Tibial nerve (tissue), 4 donors: ENCODE results near the gene FIG4. TPM values are rescaled to one million over a fixed set of nuclear protein-coding genes. Genes with fewer than 3 reads are reported as not detected.
A peak's percentile ranks its signal among the peaks of the same experiment; 100 is the strongest.
"Not testable (repeated sequence)": the region's sequence is repeated elsewhere in the genome, so short reads cannot be mapped to it uniquely, and the experiment has no call there.

Experiments used
- DNase-seq, 2 donors: peaks; one replicate each; pipeline ENCODE4 v3.0.0-alpha.2; 2019; ENCODE audit warnings: low spot score in 2 of 2
- H3K27ac ChIP-seq, 4 donors: fragments of 200-600 bp; sonication (generic) in 3 of 4; one replicate each; pipeline ENCODE4 v1.5.1; 2017 to 2019; ENCODE audit warnings: mild to moderate bottlenecking in 1 of 4
- H3K27me3 ChIP-seq, 2 donors: fragments of 200-600 bp; sonication (generic) in 1 of 2; one replicate each; pipeline versions ENCODE4 v1.5.1 to v1.6.0; 2017 to 2019
- H3K36me3 ChIP-seq, 3 donors: fragments of 200-600 bp; sonication (generic); one replicate each; pipeline ENCODE4 v1.5.1; 2018 to 2019
- H3K4me1 ChIP-seq, 4 donors: fragments of 200-600 bp; sonication (generic) in 3 of 4; one replicate each; pipeline ENCODE4 v1.5.1; 2017 to 2019
- H3K4me3 ChIP-seq, 4 donors: fragments of 200-600 bp; sonication (generic) in 3 of 4; one replicate each; pipeline ENCODE4 v1.5.1; 2017 to 2019; ENCODE audit warnings: mild to moderate bottlenecking in 1 of 4, moderate library complexity in 1 of 4
- H3K9me3 ChIP-seq, 4 donors: fragments of 200-600 bp; sonication (generic) in 3 of 4; one replicate each; pipeline ENCODE4 v1.5.1; 2017 to 2019
- EP300 ChIP-seq, 2 donors: sonication (generic); formaldehyde crosslinking; IDR thresholded peaks; one replicate each; pipeline ENCODE4 v1.6.1; 2017; ENCODE audit warnings: antibody characterized with exemption in 2 of 2, mild to moderate bottlenecking in 1 of 2
- POLR2A ChIP-seq, 2 donors: fragments of 450-650 bp; IDR thresholded peaks; one replicate each; pipeline ENCODE4 v1.6.1; 2017; ENCODE audit warnings: antibody characterized with exemption in 2 of 2, mild to moderate bottlenecking in 2 of 2, moderate library complexity in 2 of 2
- WGBS, 2 donors: methylation state at CpG; one replicate each; pipeline ENCODE4 v1.1.5; 2018; 5-methylcytosine and 5-hydroxymethylcytosine counted together
- total RNA-seq, 4 donors: library from RNA; depleted of rRNA; stranded (reverse); fragments of >200 nt; gene quantifications; one replicate each; pipeline ENCODE4 v1.1.0, GENCODE V29; 2016
- TF ChIP-seq, protein P1 (sequence below), 5 experiments: fragments of 200-600 bp in 3 of 5; fragments of 450-650 bp in 2 of 5; sonication (generic) in 3 of 5; IDR thresholded peaks; one replicate each; pipeline ENCODE4 v1.5.1; 2016 to 2019; ENCODE audit warnings: antibody characterized with exemption in 5 of 5, mild to moderate bottlenecking in 3 of 5, moderate library complexity in 2 of 5

Gene FIG4
- total RNA-seq, 4 donors from 2014 or later = 11.4 to 42.9 (median 21.6) TPM

GRCh38 chr6:109864050-109864449, 173.0 kb downstream of the FIG4 start:
- TF ChIP-seq POLR2A (IDR thresholded peaks at IDR 0.05) = no peak
- TF ChIP-seq, protein P1, sequence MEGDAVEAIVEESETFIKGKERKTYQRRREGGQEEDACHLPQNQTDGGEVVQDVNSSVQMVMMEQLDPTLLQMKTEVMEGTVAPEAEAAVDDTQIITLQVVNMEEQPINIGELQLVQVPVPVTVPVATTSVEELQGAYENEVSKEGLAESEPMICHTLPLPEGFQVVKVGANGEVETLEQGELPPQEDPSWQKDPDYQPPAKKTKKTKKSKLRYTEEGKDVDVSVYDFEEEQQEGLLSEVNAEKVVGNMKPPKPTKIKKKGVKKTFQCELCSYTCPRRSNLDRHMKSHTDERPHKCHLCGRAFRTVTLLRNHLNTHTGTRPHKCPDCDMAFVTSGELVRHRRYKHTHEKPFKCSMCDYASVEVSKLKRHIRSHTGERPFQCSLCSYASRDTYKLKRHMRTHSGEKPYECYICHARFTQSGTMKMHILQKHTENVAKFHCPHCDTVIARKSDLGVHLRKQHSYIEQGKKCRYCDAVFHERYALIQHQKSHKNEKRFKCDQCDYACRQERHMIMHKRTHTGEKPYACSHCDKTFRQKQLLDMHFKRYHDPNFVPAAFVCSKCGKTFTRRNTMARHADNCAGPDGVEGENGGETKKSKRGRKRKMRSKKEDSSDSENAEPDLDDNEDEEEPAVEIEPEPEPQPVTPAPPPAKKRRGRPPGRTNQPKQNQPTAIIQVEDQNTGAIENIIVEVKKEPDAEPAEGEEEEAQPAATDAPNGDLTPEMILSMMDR (IDR thresholded peaks at IDR 0.05) = no peak
- H3K4me1 ChIP-seq = peaks cover 0 to 12% (median 2%) of the 10 kb centered on the region in 4 donors
- WGBS, 2 donors = 92 to 94% methylated on average over 2 of the region's 2 CpGs
- H3K36me3 ChIP-seq = no peaks in the 10 kb centered on the region
- peaks cover 0 to 13% (median 0%) of the 10 kb centered on the region in 4 donors for H3K9me3 ChIP-seq
- H3K4me3 ChIP-seq = no peak overlapping the region
- H3K27me3 ChIP-seq = no peaks in the 10 kb centered on the region
- H3K27ac ChIP-seq = no peak overlapping the region
- DNase-seq = no peak

DNA sequence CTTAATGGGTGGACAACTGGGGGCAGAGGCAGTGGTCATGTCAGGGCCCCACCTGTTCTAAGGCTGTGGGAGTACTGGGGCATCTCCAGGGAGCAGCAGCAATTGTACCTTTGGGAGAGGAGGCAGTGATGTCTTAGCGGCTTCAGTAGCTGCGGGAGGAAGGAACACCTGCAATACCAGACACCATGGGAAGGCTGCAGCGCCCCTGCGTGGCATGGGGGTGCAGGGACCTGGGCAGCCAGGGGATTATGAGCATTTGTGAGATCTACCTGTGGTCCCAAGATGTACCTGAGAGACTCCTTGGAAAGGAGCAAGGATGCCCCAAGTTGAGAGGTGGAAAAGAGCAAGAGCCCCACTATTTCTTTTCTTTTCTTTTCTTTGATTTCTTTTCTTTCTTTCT, 174.9 kb downstream of the FIG4 start:
- Histone ChIP-seq H3K4me1 (peaks cover 0 to 12% (median 2%) of the 10 kb centered on the region in 4 donors), H3K4me3 (no peak overlapping the region), H3K27ac (no peak overlapping the region), H3K9me3 (peaks cover 0 to 13% (median 0%) of the 10 kb centered on the region in 4 donors), H3K27me3 (no peaks in the 10 kb centered on the region), H3K36me3 (no peaks in the 10 kb centered on the region)
- 53 to 61% methylated on average over 4 of the region's 4 CpGs for WGBS, 2 donors
- no peak for DNase-seq
- TF ChIP-seq EP300 (IDR thresholded peaks at IDR 0.05) (no peak), POLR2A (IDR thresholded peaks at IDR 0.05) (no peak)
- TF ChIP-seq, protein P1 (IDR thresholded peaks at IDR 0.05) = no peak

- no peaks in the 10 kb centered on the region for H3K27me3 ChIP-seq
- 26 to 35% methylated on average over 7 of the region's 7 CpGs for WGBS, 2 donors
- H3K9me3 ChIP-seq = peaks cover 0 to 7% (median 0%) of the 10 kb centered on the region in 4 donors
- TF ChIP-seq, protein P1 (IDR thresholded peaks at IDR 0.05) = no peak
- TF ChIP-seq EP300 (IDR thresholded peaks at IDR 0.05) = no peak
- TF ChIP-seq POLR2A (IDR thresholded peaks at IDR 0.05) = no peak
- H3K4me3 ChIP-seq = no peak overlapping the region
- H3K36me3 ChIP-seq = no peaks in the 10 kb centered on the region
- H3K27ac ChIP-seq = peak overlapping the region in 2 of 4 donors; percentile 45 to 50
- peaks cover 0 to 12% (median 2%) of the 10 kb centered on the region in 4 donors for H3K4me1 ChIP-seq
- peak; percentile 25 to 40 for DNase-seq
Observed at GRCh38 chr6:109867009-109867969, 176.2 kb downstream of the FIG4 start.

GRCh38 chr6:109867970-109868358, 176.9 kb downstream of the FIG4 start:
- no peak for DNase-seq
- H3K4me1 ChIP-seq = peaks cover 0 to 18% (median 2%) of the 10 kb centered on the region in 4 donors

DNA sequence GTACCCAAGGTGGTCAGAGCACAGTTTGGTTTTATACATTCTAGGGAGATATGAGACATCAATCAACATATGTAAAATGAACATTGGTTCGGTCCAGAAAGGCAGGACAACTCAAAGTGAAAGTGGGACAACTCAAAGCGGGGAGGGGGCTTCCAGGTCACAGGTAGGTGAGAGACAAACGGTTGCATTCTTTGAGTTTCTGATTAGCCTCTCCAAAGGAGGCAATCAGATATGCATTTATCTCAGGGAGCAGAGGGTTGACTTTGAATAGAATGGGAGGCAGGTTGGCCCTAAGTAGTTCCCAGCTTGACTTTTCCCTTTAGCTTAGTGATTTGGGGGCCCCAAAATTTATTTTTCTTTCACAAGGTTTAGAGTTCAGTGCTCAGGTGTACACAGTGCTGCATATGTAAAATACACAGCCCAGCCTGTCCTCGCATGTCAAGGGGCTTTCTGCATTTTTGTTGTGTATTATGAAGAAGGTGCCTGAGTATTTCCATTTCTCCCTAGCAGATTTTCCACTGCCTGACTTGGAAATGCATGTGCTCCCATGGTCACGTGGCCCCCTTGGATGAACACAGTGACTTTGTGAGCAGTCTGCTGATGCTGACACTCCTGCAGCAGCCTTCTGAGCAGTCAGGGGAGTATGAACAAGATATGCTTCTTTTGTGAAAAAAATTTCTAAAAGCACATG, 178.4 kb downstream of the FIG4 start:
- H3K9me3 ChIP-seq, H3K27me3 ChIP-seq, H3K4me3 ChIP-seq, DNase-seq, H3K27ac ChIP-seq, H3K36me3 ChIP-seq: not testable (repeated sequence)
- WGBS, 2 donors = 57 to 73% methylated on average over 5 of the region's 5 CpGs
- peaks cover 0 to 18% (median 2%) of the 10 kb centered on the region in 4 donors for H3K4me1 ChIP-seq

More at GRCh38 chr6:109867970-109868358, 176.9 kb downstream of the FIG4 start:
- H3K27ac ChIP-seq = peak overlapping the region in 1 of 4 donors; percentile 29
- WGBS, 2 donors = 19 to 29% methylated on average over 2 of the region's 2 CpGs
- TF ChIP-seq POLR2A (IDR thresholded peaks at IDR 0.05) = no peak
- TF ChIP-seq EP300 (IDR thresholded peaks at IDR 0.05) = no peak
- TF ChIP-seq, protein P1 (IDR thresholded peaks at IDR 0.05) = no peak
- no peaks in the 10 kb centered on the region for H3K36me3 ChIP-seq
- H3K9me3 ChIP-seq = peaks cover 0 to under 1% (median 0%) of the 10 kb centered on the region in 4 donors
- no peak overlapping the region for H3K4me3 ChIP-seq
- H3K27me3 ChIP-seq = no peaks in the 10 kb centered on the region
